PFSK-1 (cell line): Measurements from ENCODE around the gene LRRC63.

ENCODE experiments used
- FOXP2 ChIP-seq: optimal IDR thresholded peaks from 2 replicates; pipeline ENCODE3; 2011; ENCODE audit warnings: borderline replicate concordance, control low read depth, inconsistent platforms; ENCODE audit not compliant: insufficient read depth; ENCODE audit errors: extremely low read length, extremely low read depth
- POLR2AphosphoS5 ChIP-seq: IDR thresholded peaks from 2 replicates; pipeline ENCODE4 v1.6.1; 2012; ENCODE audit warnings: low read depth, mild to moderate bottlenecking, control low read depth, low read length, moderate library complexity
- SIN3A ChIP-seq: IDR thresholded peaks from 2 replicates; pipeline ENCODE4 v1.6.1; 2012; ENCODE audit warnings: mild to moderate bottlenecking, low read length, moderate library complexity, borderline replicate concordance; ENCODE audit not compliant: insufficient read depth
- TAF1 ChIP-seq: IDR thresholded peaks from 2 replicates; pipeline ENCODE4 v1.6.1; 2012; ENCODE audit warnings: low read length, control low read depth, borderline replicate concordance; ENCODE audit not compliant: insufficient read depth
- TF ChIP-seq, protein P1 (sequence below), 2 experiments: IDR thresholded peaks; 2 replicates each; pipeline versions ENCODE4 v1.6.1 to v1.8.0; 2011 to 2012; ENCODE audit warnings: low read depth in 2 of 2, low read length in 2 of 2, control low read depth in 1 of 2, inconsistent platforms in 1 of 2, mild to moderate bottlenecking in 1 of 2, moderate library complexity in 1 of 2; ENCODE audit not compliant: insufficient read depth in 1 of 2

LRRC63 gene

GRCh38 chr13:46206143-46206542 is 5.6 kb upstream of the LRRC63 start:
- TF ChIP-seq FOXP2 (no peak), TAF1 (no peak), POLR2AphosphoS5 (no peak), SIN3A (no peak)
- TF ChIP-seq, protein P1, sequence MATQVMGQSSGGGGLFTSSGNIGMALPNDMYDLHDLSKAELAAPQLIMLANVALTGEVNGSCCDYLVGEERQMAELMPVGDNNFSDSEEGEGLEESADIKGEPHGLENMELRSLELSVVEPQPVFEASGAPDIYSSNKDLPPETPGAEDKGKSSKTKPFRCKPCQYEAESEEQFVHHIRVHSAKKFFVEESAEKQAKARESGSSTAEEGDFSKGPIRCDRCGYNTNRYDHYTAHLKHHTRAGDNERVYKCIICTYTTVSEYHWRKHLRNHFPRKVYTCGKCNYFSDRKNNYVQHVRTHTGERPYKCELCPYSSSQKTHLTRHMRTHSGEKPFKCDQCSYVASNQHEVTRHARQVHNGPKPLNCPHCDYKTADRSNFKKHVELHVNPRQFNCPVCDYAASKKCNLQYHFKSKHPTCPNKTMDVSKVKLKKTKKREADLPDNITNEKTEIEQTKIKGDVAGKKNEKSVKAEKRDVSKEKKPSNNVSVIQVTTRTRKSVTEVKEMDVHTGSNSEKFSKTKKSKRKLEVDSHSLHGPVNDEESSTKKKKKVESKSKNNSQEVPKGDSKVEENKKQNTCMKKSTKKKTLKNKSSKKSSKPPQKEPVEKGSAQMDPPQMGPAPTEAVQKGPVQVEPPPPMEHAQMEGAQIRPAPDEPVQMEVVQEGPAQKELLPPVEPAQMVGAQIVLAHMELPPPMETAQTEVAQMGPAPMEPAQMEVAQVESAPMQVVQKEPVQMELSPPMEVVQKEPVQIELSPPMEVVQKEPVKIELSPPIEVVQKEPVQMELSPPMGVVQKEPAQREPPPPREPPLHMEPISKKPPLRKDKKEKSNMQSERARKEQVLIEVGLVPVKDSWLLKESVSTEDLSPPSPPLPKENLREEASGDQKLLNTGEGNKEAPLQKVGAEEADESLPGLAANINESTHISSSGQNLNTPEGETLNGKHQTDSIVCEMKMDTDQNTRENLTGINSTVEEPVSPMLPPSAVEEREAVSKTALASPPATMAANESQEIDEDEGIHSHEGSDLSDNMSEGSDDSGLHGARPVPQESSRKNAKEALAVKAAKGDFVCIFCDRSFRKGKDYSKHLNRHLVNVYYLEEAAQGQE (IDR thresholded peaks at IDR 0.05; ENCODE audit: insufficient read depth in 1 of 2, low read depth in 2 of 2, low read length in 2 of 2) = no peak

- TF ChIP-seq TAF1 (no peak), POLR2AphosphoS5 (no peak), SIN3A (no peak), FOXP2 (no peak)
- TF ChIP-seq, protein P1 (IDR thresholded peaks at IDR 0.05; ENCODE audit: insufficient read depth in 1 of 2, low read depth in 2 of 2, low read length in 2 of 2) = no peak
These were observed 3.9 kb upstream of the LRRC63 start for GRCh38 chr13:46207828-46208227.

DNA sequence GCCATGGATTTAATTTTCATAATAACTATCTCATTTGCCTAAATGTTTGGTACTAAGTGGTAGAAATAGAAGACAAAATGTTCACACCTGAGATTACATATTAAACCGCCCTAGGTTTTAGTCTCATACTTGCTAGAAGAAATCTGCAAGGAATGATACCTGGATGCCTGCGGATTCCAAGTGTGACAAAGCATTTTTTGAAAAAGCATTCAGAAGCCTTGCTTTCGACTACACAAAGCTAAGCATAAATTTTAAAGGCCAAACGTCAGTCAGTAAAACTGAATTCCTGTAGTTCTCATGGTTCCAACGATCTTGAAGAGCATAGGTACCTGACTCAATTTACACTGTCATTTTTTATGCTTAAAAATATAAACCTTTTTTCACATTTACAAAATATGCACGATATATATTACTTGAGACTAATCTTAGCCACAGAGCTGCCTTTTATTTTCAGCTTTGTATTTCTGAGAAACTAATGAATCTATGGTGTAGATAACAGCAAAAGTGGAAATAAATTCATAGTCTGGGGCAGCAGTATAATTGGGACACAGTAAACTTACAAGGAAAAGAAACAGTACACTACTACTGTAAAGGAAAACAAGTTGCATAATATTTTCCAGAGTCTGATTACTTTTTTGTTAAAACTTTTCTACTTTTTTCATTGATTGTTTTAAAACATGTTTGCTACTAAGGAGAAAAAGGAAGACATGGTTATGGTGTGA is 1.2 kb upstream of the LRRC63 start:
- TF ChIP-seq POLR2AphosphoS5 (no peak), FOXP2 (no peak)

- TF ChIP-seq TAF1 = no peak
- no peak for TF ChIP-seq FOXP2
- TF ChIP-seq, protein P1 (IDR thresholded peaks at IDR 0.05; ENCODE audit: insufficient read depth in 1 of 2, low read depth in 2 of 2, low read length in 2 of 2) = no peak
- TF ChIP-seq SIN3A = no peak
- no peak for TF ChIP-seq POLR2AphosphoS5
These were observed 629 bp upstream of the LRRC63 start for GRCh38 chr13:46211116-46211482.

- TF ChIP-seq SIN3A = no peak
- TF ChIP-seq TAF1 = no peak
- TF ChIP-seq, protein P1 (IDR thresholded peaks at IDR 0.05; ENCODE audit: insufficient read depth in 1 of 2, low read depth in 2 of 2, low read length in 2 of 2) = no peak
These were observed 1.5 kb downstream of the LRRC63 start for GRCh38 chr13:46213242-46213641.
